SIG-M5 treated with dmso at 0.1 percent for 504 hours (cell line): ENCODE data around the gene MANBA.

Experiments used
- DNase-seq: peaks from one replicate; lab custom pipeline; 2025; ENCODE audit not compliant: unreplicated experiment; lab: John Stamatoyannopoulos, UW

Gene MANBA

GRCh38 chr4:102760645-102761295, at the start of gene MANBA:
TSS of gene MANBA (minus strand) at chr4:102760968. CDS start at chr4:102760894, 74 bp downstream.
- peak; percentile 79 for DNase-seq

GRCh38 chr4:102809691-102810090, 48.9 kb upstream of the MANBA start:
- DNase-seq: no peak

- DNase-seq: peak; percentile 11
These were observed 48.4 kb upstream of the MANBA start for GRCh38 chr4:102809190-102809589.

GRCh38 chr4:102808009-102808408, 47.2 kb upstream of the MANBA start:
- DNase-seq: no peak

- no peak for DNase-seq
These were observed 46.6 kb upstream of the MANBA start for GRCh38 chr4:102807345-102807744.

GRCh38 chr4:102799816-102800215, 39.0 kb upstream of the MANBA start:
- no peak for DNase-seq

- DNase-seq: no peak
These were observed 34.2 kb upstream of the MANBA start for GRCh38 chr4:102794999-102795398.

- DNase-seq: no peak
These were observed 31.7 kb upstream of the MANBA start for GRCh38 chr4:102792361-102792936.

- no peak for DNase-seq
These were observed 30.6 kb upstream of the MANBA start for GRCh38 chr4:102791318-102791835.

- peak; percentile 13 for DNase-seq
These were observed 28.5 kb upstream of the MANBA start for GRCh38 chr4:102789317-102789717.

GRCh38 chr4:102787944-102788343, 27.2 kb upstream of the MANBA start:
- no peak for DNase-seq

- no peak for DNase-seq
These were observed 26.5 kb upstream of the MANBA start for GRCh38 chr4:102787096-102787881.

GRCh38 chr4:102786279-102786678, 25.5 kb upstream of the MANBA start:
- DNase-seq: no peak

- DNase-seq: no peak
These were observed 22.2 kb upstream of the MANBA start for GRCh38 chr4:102783006-102783405.

- DNase-seq: no peak
These were observed 20.8 kb upstream of the MANBA start for GRCh38 chr4:102781570-102781969.

- DNase-seq: peak; percentile 8
These were observed 19.8 kb upstream of the MANBA start for GRCh38 chr4:102780476-102781144.

GRCh38 chr4:102779204-102779603, 18.4 kb upstream of the MANBA start:
- no peak for DNase-seq

GRCh38 chr4:102778720-102779119, 18.0 kb upstream of the MANBA start:
- no peak for DNase-seq

- DNase-seq: no peak
These were observed 15.0 kb upstream of the MANBA start for GRCh38 chr4:102775805-102776204.

GRCh38 chr4:102774254-102774653, 13.5 kb upstream of the MANBA start:
- no peak for DNase-seq

GRCh38 chr4:102772738-102773340, 12.1 kb upstream of the MANBA start:
- DNase-seq: no peak
